ENCODE results near the gene WDR18.
"Not testable (repeated sequence)": the region's sequence is repeated elsewhere in the genome, so short reads cannot be mapped to it uniquely, and the experiment has no call there.

WDR18 gene

DNA sequence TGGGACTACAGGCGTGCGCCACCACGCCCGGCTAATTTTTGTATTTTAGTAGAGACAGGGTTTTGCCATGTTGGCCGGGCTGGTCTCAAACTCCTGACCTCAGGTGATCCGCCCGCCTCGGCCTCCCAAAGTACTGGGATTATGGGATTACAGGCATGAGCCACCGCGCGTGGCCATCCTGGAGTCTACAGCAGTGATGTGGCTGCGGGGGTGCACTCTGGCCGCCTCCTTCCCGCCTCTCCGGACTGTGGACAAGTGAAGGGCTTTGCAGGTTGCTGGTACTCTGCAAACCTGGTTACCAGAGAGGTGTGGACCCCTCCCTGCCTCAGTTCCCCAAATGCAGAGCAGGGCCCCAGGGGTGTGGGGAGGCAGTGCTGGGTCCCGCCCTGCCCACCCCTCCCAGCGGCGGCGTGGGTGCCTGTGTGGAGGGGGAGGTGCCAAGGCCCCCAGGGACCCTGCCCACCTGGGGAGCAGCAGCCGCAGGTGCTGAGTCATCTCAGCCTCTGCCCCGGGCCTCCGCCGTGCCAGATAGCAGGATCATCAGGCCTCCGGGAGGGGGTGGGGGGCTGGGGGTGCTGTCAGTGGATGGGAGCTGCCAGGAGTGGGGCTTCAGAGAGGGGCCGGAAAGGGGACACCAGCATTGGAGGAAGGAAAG, 35.2 kb upstream of the WDR18 start:
- no peak for DNase-seq (ENCODE audit: low read depth in 3 of 3)

DNA sequence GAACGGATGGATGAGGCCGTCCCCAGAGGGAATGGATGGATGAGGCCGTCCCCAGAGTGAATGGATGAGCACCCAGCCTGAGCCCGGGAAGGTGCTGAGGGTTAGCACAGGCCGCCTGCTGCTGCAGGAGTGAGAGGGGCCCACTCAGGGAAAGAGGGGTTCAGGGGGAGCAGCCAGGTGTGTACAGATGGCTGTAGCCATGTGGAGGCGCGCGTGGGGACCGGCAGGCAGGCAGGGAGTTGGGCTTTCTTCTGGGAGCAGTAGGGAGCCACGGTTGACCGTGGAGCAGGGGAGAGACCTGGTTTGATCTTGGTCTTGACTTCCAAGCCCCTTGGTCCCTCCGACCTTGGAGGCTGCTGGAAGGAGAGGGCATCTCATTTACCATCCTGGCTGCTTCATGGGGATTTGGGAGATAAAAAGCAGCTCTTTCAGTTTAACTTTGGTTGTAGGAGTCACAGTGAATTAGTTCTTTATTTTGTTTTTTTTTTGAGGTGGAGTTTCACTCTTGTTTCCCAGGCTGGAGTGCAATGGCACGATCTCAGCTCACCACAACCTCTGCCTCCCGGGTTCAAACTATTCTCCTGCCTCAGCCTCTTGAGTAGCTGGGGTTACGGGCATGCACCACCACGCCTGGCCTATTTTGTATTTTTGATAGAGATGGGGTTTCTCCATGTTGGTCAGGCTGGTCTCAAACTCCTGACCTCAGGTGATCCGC, 33.6 kb upstream of the WDR18 start:
- DNase-seq (ENCODE audit: low read depth in 3 of 3): no peak

DNA sequence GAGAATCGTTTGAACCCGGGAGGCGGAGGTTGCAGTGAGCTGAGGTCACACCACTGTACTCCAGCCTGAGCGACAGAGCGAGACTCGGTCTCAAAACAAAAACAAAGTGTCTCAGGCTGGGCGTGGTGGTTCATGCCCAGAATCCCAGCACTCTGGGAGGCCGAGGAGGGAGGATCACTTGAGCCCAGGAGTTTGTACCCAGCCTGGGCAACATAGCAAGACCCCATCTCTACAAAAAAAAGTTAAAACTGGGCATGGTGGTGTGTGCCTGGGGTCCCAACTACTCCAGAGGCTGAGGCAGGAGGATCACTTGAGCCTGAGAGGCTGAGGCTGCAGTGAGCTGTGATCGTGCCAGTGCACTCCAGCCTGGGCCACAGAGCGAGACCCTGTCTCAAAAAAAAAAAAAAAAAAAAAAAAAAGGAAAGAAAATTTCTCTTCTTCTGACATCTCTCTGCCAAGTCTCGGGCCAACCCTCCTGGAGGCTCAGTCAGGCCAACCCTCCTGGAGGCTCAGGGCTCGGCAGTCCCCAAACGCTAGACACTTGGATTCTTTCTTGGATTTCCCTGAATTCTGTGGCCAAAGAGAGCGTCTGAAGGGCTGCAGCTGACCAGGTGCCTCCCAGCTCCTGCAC, 32.0 kb upstream of the WDR18 start:
- no peak for DNase-seq (ENCODE audit: low read depth in 3 of 3)

GRCh38 chr19:952680-953444, 31.3 kb upstream of the WDR18 start:
- DNase-seq (ENCODE audit: low read depth in 3 of 3): no peak

GRCh38 chr19:953445-954271, 30.5 kb upstream of the WDR18 start:
- no peak for DNase-seq (ENCODE audit: low read depth in 3 of 3)

- no peak for DNase-seq (ENCODE audit: low read depth in 3 of 3)
These were observed 29.9 kb upstream of the WDR18 start for GRCh38 chr19:954272-954671.

- DNase-seq (ENCODE audit: low read depth in 3 of 3): no peak
These were observed 29.3 kb upstream of the WDR18 start for GRCh38 chr19:954672-955494.

DNA sequence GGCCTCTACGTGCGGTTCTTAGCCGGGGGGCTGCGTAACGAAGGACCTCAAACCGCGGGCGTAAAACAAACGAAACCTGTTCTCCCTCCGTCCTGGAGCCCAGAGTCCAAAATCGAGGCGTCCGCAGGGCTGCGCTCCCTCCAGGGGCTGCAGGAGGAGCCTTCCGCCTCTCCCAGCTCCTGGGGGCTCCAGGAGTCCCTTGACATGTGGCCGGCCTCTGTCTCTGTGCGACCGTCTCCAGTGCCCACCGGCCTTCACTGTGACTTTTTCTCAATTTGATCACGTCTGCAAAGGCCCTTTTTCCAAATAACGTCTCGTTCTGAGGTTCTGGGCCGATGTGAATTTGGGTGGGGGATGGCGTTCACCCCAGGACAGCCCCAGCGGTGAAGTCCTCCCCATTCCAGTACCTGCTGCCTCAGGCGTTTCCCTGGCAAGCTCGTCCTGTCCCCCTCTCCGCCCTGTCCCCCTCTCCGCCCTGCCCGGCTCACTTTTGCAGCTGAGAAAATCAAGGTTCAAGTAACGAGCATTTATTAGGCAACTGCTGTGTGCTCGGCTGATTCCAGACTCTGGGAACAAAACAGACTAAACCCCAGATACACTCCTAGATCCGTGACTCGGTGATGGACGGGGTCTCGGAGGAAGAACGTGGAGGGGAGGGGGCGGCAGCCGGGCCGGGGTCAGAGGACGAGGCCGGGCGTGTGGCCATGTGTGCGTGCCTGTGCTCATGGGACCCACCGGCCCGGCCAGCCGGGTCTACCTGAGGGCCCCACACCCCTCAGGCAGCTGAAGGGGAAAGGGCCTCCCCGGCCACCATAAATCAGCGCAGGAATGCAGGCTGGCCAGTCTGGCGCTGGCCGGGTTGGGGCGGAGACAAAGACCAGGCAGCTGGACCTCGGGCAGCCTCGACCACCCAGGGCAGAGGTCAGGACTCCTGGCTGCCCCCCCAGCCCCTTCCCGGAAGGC, 28.1 kb upstream of the WDR18 start:
- no peak for DNase-seq (ENCODE audit: low read depth in 3 of 3)

DNA sequence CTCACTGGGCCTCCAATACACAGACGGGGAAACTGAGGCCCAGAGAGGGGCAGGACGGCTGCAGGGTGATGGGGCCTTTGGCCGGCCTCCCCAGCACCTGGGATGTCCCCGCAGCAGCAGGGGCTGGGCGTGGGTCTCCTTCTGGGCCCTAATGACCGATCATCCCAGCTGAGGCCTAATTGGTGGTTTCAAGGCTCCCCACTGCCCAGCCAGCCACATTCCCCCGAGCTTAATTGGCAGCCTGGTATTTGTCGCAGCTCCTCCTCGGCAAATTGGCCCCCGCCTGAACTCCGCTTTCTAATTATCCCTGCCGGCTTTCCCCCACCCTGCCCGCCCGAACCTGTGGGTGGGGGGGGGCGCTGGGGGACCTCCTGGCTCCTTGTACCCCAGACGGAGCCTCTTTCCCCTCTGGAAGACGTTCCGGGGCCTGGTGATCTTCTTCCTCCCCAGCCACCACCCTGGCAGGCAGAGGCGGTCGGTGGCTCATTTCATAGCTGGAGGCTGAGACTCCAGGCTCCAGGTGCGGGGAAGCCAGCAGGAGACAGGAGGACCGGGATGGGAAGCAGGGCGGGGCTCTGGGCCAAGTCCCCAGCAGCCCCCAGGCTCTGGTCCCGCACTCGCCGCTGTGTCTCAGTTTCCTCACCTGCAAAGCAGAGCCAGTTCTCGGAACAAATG, 27.2 kb upstream of the WDR18 start:
- DNase-seq (ENCODE audit: low read depth in 3 of 3): no peak

DNA sequence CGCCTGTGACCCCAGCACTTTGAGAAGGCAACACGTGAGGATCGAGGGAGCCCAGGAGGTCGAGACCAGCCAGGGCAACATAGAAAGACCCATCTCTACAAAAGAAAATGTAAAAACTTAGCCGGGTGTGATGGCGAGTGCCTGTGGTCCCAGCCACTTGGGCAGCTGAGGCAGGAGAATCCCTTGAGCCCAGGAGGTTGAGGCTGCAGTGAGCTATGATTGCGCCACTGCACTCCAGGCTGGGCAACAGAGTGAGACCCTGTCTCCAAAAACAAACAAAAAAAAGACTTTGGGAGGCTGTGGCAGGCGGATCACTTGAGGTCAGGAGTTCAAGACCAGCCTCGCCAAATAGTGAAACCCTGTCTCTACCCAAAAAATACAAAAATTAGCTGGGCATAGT, 26.6 kb upstream of the WDR18 start:
- DNase-seq (ENCODE audit: low read depth in 3 of 3): not testable (repeated sequence)

DNA sequence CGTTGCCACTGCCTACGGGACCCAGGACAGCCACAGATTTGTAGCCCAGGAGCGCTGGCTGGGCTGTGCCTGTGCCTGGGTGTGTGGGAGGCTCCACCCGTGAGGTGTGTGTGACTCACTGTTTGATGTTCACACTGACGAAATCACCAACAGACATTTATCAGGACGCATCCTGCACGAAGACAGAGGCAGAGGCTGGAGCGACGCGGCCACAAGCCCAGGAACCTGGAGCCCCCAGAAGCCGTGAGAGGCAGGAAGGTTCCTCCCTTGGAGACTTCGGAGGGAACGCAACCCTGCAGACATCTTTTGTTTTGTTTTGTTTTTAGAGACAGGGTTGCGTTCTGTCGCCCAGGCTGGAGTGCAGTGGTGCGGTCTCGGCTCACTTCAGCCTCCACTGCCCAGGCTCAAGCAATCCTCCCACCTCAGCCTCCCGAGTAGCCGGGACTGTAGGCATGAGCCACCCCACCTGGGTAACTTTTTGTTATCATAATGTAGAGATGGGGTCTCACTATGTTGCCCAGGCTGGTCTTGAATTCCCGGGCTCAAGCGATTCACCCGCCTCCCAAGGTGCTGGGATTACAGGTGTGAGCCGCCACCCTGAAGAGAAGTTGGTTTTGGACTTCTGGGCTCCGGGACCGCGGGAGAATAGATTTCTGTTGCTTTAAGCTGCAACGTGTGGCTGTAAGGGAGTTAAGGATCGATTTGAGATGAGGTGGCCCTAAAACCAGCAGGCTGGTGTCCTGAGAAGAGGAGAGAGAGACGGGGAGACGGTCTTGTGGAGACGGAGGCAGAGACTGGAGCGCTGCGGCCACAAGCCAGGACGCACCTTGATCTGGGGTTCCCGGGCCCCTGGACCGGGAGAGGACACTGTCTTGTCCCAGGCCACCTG, 24.9 kb upstream of the WDR18 start:
- peak in 2 of 3 donors; percentile 40 to 57 for DNase-seq (ENCODE audit: low read depth in 3 of 3)

DNA sequence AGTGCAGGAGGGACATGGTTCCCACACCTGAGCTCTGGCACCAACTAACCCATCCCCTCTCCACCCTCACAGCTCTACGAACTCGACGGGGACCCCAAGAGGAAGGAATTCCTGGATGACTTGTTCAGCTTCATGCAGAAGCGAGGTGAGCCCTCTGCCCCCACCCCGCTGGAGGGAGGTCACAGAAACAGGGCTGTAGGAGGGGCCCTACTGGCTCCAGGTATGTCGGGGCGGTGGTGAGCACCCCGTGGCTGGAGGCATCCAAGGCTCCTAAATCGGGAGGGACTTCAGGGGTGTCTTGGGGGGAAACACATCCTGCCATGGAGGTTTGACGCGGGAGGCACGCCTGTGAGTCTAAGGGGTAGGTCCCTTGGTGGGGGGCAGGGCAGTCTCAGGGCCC, 24.1 kb upstream of the WDR18 start:
- no peak for DNase-seq (ENCODE audit: low read depth in 3 of 3)

- DNase-seq (ENCODE audit: low read depth in 3 of 3): no peak
These were observed 23.6 kb upstream of the WDR18 start for GRCh38 chr19:960601-960938.

GRCh38 chr19:961866-962620, 22.1 kb upstream of the WDR18 start:
- no peak for DNase-seq (ENCODE audit: low read depth in 3 of 3)

DNA sequence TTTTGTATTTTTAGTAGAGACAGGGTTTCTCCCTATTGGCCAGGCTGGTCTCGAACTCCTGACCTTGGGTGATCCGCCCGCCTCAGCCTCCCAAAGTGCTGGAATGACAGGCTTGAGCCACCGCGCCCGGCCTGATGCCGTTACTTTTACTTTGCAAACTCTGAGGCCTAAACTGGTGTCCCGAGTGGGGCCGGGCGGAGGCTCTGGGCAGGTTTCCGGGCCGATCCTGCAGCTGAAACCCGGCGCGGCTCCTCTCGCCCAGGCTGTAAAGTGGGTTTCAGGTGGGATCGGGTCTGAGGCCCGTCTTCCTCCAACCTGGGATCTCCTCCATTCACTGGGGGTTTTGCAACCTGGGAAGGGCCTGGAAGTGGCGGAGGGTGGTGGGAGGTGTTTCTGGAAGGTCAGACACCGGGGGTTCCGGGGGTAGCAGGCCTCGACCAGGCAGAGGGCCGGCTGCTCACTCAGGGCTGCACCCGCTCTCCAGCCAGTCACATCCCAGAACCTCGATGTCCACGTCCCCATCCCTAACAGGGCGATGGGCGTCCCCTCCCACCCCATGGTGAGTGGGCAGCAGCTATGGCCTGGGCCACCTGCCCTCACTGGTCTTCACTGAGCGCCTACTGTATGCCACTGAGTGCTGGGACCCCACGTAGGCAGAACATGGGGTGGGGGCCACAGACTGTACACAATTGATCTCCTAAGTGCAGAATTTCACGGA, 21.3 kb upstream of the WDR18 start:
- DNase-seq (ENCODE audit: low read depth in 3 of 3): no peak

- DNase-seq (ENCODE audit: low read depth in 3 of 3): no peak
These were observed 20.6 kb upstream of the WDR18 start for GRCh38 chr19:963486-963951.
